Nephron (organoid): ENCODE measurements around the gene NEURL1.

ENCODE experiments used
- H3K27ac Mint-ChIP-seq, 3 experiments: 2 replicates each; pipeline ENCODE4 v1.8.0; 2020; ENCODE audit warnings: mixed read lengths in 3 of 3, mild to moderate bottlenecking in 2 of 3, moderate library complexity in 1 of 3
- H3K27me3 Mint-ChIP-seq: 2 replicates; pipeline ENCODE4 v1.8.0; 2021; ENCODE audit warnings: low read depth, mild to moderate bottlenecking, moderate library complexity, mixed read lengths
- H3K36me3 Mint-ChIP-seq: 2 replicates; pipeline ENCODE4 v1.8.0; 2020; ENCODE audit warnings: low read depth, mixed read lengths
- H3K4me1 Mint-ChIP-seq: 2 replicates; pipeline ENCODE4 v1.8.0; 2020; ENCODE audit warnings: mixed read lengths
- H3K4me3 Mint-ChIP-seq, 3 experiments: 2 replicates each; pipeline ENCODE4 v1.8.0; 2020; ENCODE audit warnings: mild to moderate bottlenecking in 3 of 3, mixed read lengths in 3 of 3, moderate library complexity in 2 of 3
- H3K9me3 Mint-ChIP-seq: 2 replicates; pipeline ENCODE4 v1.8.0; 2020; ENCODE audit warnings: mixed read lengths
- CTCF ChIP-seq, 3 experiments: fragments of 200-600 bp; sonication (generic); IDR thresholded peaks; one replicate each; pipeline ENCODE4 v1.5.0; 2021; ENCODE audit warnings: antibody characterized with exemption in 3 of 3; ENCODE audit not compliant: unreplicated experiment in 3 of 3

Gene NEURL1

GRCh38 chr10:103568505-103568904 lies 75.0 kb downstream of the NEURL1 start:
- H3K9me3 Mint-ChIP-seq: no peaks in the 10 kb centered on the region
- peaks cover 17% of the 10 kb centered on the region for H3K27me3 Mint-ChIP-seq
- H3K36me3 Mint-ChIP-seq: no peaks in the 10 kb centered on the region
- H3K27ac Mint-ChIP-seq: no peak overlapping the region
- no peak overlapping the region for H3K4me3 Mint-ChIP-seq
- TF ChIP-seq CTCF (IDR thresholded peaks at IDR 0.05; ENCODE audit: unreplicated experiment in 3 of 3): no peak
- H3K4me1 Mint-ChIP-seq: peaks cover 10% of the 10 kb centered on the region

- Mint-ChIP-seq H3K4me1 (peaks cover 20% of the 10 kb centered on the region), H3K27me3 (peaks cover 16% of the 10 kb centered on the region), H3K27ac (peak overlapping the region in 1 of 3 experiments; percentile 29), H3K4me3 (no peak overlapping the region), H3K36me3 (no peaks in the 10 kb centered on the region), H3K9me3 (no peaks in the 10 kb centered on the region)
- no peak for TF ChIP-seq CTCF (IDR thresholded peaks at IDR 0.05; ENCODE audit: unreplicated experiment in 3 of 3)
These were observed 76.4 kb downstream of the NEURL1 start for GRCh38 chr10:103569896-103570295.

- Mint-ChIP-seq H3K36me3 (no peaks in the 10 kb centered on the region), H3K9me3 (no peaks in the 10 kb centered on the region), H3K4me1 (peaks cover 28% of the 10 kb centered on the region), H3K4me3 (no peak overlapping the region), H3K27me3 (peaks cover 16% of the 10 kb centered on the region), H3K27ac (no peak overlapping the region)
- no peak for TF ChIP-seq CTCF (IDR thresholded peaks at IDR 0.05; ENCODE audit: unreplicated experiment in 3 of 3)
These were observed 77.5 kb downstream of the NEURL1 start for GRCh38 chr10:103570844-103571655.

- H3K27me3 Mint-ChIP-seq: peaks cover 16% of the 10 kb centered on the region
- no peak overlapping the region for H3K27ac Mint-ChIP-seq
- TF ChIP-seq CTCF (IDR thresholded peaks at IDR 0.05; ENCODE audit: unreplicated experiment in 3 of 3): no peak
- H3K4me1 Mint-ChIP-seq: peaks cover 34% of the 10 kb centered on the region
- H3K9me3 Mint-ChIP-seq: no peaks in the 10 kb centered on the region
- no peaks in the 10 kb centered on the region for H3K36me3 Mint-ChIP-seq
- H3K4me3 Mint-ChIP-seq: no peak overlapping the region
These were observed 78.1 kb downstream of the NEURL1 start for GRCh38 chr10:103571656-103571975.

GRCh38 chr10:103572347-103573204 lies 79.1 kb downstream of the NEURL1 start:
- no peaks in the 10 kb centered on the region for H3K36me3 Mint-ChIP-seq
- H3K9me3 Mint-ChIP-seq: no peaks in the 10 kb centered on the region
- no peak for TF ChIP-seq CTCF (IDR thresholded peaks at IDR 0.05; ENCODE audit: unreplicated experiment in 3 of 3)
- peaks cover 43% of the 10 kb centered on the region for H3K4me1 Mint-ChIP-seq
- H3K27me3 Mint-ChIP-seq: peaks cover 16% of the 10 kb centered on the region
- H3K4me3 Mint-ChIP-seq: no peak overlapping the region
- H3K27ac Mint-ChIP-seq: no peak overlapping the region
